NOMO-1 (cell line): ENCODE data around the gene RNASE9.
"Not testable (repeated sequence)": the region's sequence is repeated elsewhere in the genome, so short reads cannot be mapped to it uniquely, and the experiment has no call there.

Experiments
- DNase-seq, 2 experiments: peaks; one replicate each; lab custom pipeline; 2025; ENCODE audit not compliant: unreplicated experiment in 2 of 2; lab: John Stamatoyannopoulos, UW

The RNASE9 gene

GRCh38 chr14:20530771-20531571 is 29.9 kb downstream of the RNASE9 start:
- DNase-seq: peak; percentile 9 to 68

GRCh38 chr14:20529806-20530205 is 31.0 kb downstream of the RNASE9 start:
- no peak for DNase-seq

GRCh38 chr14:20524027-20524426 is 36.8 kb downstream of the RNASE9 start:
- no peak for DNase-seq

- DNase-seq: no peak
These were observed 38.5 kb downstream of the RNASE9 start for GRCh38 chr14:20522332-20522731.

- DNase-seq: no peak
These were observed 43.9 kb downstream of the RNASE9 start for GRCh38 chr14:20516921-20517320.

GRCh38 chr14:20515846-20516245 is 45.0 kb downstream of the RNASE9 start:
- DNase-seq: no peak

- DNase-seq: no peak
These were observed 48.5 kb downstream of the RNASE9 start for GRCh38 chr14:20512177-20512905.

- no peak for DNase-seq
These were observed 52.5 kb downstream of the RNASE9 start for GRCh38 chr14:20508367-20508766.

GRCh38 chr14:20507537-20507936 is 53.3 kb downstream of the RNASE9 start:
- DNase-seq: not testable (repeated sequence)

- not testable (repeated sequence) for DNase-seq
These were observed 54.1 kb downstream of the RNASE9 start for GRCh38 chr14:20506752-20507151.

- not testable (repeated sequence) for DNase-seq
These were observed 54.6 kb downstream of the RNASE9 start for GRCh38 chr14:20506276-20506675.
